HTR-8/SVneo (cell line): ENCODE measurements around the gene MIGA2.

Source experiments
- DNase-seq: peaks from one replicate; pipeline ENCODE4 v3.0.0; 2011; ENCODE audit warnings: low spot score, mixed read lengths; ENCODE audit not compliant: insufficient read length
- FAIRE-seq: peaks from 2 replicates; lab custom pipeline; 2011; peaks lifted over from hg19 to GRCh38; lab: Jason Lieb, UNC

Gene MIGA2

DNA sequence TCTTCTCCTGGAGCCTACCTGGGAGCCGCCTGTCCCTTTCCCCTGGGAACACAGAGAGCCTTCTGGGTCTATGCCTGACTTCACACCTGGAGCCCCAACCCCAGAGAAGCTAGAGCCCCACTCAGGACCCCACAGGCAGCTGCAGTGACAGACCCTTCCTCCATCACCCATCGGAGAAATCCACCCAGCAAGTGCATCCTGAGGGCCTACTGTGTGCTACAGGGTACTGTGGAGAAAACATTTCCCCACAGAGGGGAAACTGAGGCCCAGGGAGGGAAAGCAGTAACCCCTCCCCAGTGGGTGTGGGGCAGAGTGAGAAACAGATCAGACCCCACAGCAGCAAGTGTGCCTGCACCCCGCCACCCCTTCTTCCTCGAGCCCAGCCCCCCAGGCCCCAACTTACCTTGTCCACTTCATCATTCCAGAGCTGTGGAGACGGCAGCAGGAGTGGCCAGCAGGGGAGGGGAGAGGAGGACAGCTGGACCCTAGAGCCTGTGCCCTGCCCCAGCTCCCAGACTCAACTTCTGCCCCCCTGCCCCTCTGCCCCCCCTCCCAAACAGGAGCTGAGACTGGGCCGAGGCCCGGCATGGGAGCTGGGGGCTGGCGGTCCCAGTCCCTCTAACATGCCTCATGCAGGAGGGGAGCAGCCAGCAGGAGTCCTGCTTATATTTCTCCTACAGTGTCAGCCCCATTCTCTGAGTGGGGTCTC is 26.0 kb upstream of the MIGA2 start:
- FAIRE-seq (no peak), DNase-seq (no peak)

DNA sequence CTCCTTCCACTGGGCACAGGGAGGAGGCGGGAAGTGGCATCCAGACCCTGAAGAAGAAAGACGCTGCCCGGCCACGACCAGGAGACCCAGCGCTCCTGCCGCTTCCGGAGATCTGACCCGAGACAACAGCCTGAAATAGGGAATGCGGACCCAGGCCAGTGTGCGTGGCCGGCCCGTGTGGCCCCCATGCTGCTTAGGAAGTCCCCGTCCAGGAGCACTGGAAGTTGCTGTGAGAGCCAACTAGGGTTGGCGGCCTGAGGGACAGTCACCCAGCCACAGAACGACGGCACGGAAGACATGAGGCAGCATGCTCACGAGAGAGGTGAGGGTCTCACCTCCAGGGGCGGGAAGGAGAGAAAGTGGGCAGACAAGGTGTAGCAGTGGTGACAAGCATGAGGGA is 25.3 kb upstream of the MIGA2 start:
- FAIRE-seq (no peak), DNase-seq (no peak)

DNA sequence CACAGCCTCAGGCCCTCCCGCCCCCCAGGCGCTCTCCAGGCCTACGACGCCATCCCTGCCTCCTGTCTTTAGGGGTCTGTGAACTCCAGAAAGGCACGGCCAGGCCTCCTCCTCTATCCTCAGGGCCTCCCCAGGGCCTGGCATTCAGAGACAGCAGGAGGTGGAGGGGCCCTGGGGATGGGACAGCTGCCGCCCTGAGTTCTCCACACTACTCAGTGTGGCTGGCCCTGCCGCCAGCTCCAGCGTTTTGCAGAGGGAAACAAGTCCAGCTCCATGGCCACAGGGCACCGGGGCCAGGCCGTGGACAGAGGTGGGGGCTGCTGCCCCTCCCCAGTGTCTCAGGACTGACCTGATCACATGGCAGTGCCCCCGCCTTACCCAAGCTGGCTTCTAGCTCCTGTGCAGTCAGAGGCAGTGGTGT is 24.7 kb upstream of the MIGA2 start:
- FAIRE-seq (no peak), DNase-seq (no peak)

DNA sequence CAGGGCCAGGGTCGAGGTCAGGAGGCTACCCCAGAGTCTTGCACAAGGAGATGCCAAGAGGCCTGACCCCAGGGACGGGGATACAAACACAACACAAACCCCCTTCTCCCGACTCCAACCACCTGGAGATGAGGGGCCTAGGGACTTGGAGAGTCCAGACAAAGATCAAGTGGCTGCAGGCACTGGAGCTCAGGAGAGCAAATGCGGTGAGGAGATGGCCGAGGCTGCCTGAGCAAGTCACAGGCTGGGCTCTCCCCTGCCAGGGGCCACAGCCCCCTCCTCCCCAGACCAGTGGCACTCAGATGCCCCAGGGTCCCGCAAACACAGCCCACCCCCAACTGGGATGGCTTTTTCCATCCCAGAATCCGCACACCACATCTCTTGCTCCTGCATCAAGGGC is 24.1 kb upstream of the MIGA2 start:
- DNase-seq (no peak), FAIRE-seq (no peak)

DNA sequence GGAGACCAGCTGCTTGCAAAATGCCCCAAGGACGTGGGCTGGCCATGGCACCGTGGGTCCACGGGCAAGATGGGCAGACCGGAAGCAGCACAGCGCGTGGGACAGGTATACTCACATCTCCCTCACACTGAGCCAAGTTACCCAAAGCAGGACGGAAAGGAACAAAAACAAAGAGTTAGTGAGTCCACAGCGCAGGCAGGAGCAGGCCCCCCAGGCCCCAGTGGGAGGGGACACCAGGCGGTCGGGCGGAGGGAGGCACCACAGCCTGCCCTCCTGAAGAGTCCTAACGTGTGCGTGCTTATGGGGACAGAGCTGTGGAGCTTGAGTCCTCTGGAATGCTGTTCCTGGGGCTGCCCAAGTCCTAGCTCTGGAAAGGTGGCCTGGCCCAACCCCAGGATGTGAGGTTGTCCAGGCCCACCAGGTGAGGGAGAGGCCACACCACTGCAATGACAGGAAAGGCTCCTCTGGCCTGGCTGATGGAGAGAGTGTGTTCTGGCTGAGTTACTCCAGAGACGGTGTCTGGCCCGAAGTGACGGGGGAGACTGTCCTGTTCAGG is 23.5 kb upstream of the MIGA2 start:
- no peak for FAIRE-seq
- no peak for DNase-seq

DNA sequence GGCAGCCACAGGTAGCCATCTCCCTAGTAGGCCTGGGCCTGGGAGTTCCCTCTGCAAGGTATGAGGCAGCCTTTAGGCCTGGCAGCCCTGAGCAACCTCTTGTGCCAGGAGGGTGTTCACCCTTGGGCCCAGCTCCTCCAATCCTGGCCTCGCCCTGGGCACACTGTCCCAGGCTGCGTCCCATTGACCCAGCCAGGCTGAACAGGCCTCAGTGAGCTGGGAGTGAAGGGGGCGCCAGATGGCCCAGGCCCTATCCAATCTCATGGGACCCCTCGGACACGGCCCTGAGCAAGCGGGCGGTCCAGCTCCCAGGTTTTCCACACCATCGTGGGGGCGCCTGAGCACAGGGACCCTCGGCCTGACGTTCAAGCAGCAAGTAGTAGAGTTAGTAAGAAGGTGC is 22.8 kb upstream of the MIGA2 start:
- FAIRE-seq: no peak
- no peak for DNase-seq

DNA sequence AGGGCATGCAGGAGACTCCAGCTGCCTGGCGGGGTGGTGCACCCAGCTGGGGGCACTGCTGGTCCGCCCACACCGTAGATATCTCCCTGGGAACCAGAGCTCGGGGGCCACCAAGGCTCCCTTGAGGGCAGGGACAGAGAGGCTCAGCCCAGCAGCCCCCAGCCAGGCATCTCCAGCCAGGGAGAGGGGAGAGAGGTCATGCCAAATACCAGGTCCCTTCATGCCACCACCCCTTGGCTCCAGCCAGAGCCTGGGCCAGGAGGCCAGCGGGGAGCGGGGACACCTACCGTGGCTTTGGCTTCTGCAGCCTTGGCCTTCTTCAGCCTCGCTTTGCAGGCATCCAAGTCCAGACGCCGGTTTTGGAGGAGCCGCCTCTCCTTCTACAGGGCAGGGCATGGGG is 22.3 kb upstream of the MIGA2 start:
- FAIRE-seq: no peak
- no peak for DNase-seq

DNA sequence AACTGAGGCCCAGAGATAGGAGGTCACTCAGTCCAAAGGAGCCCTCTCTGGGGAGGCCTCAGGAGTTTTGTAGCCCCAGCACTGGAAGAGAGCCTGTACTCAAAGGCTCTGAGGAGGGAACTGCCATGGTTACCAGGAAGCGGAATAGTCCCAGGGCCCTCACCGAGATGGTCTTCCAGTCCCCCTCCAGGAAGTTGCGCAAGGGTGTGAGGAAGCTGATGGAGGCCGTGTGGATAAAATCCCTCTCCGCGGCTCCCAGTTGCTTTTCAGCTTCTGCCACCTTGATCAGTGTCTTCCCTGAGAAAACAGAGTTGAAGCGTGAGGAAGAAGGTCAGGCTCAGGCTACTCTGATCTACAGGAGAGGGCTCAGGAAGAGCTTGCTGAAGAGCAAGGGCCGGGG is 21.8 kb upstream of the MIGA2 start:
- DNase-seq (no peak), FAIRE-seq (no peak)

DNA sequence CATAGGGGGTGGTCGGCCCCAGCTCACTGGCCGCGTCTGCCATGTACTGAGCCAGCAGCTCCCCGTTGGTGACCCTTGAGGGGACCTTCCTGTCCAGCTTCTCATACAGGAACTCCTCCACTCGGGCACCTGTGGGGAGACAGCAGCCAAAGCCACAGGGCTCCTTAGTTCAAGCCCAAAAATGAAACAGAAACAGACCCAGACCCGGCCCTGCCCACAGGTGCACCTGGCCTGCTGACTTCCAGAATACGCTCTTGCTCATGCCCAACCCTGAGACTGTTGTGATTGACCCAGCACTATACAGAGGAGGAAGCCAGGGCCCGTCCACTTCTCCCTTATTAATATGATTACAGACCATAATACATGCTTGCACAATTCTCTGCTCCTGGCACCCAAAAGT is 15.3 kb upstream of the MIGA2 start:
- FAIRE-seq: no peak
- no peak for DNase-seq

DNA sequence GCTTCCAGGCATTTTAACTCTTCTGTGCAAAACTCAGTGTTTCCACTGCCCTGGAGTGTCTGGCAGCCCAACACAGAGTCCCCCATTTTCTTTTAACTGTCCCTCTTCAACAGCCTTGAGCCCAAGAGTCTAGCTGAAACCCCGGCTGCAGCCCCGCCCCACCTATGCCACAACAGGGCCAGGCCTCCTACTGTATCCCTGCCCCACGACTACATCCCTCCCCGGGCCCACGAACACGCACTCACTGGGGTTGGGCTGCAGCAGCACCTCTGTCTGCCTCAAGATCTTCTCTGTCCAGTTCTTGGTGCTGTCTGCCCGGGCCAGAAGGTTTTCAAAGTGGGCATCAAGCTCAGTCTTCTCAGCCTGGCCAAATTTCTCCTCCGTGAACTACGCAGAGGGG is 14.4 kb upstream of the MIGA2 start:
- no peak for DNase-seq
- no peak for FAIRE-seq

DNA sequence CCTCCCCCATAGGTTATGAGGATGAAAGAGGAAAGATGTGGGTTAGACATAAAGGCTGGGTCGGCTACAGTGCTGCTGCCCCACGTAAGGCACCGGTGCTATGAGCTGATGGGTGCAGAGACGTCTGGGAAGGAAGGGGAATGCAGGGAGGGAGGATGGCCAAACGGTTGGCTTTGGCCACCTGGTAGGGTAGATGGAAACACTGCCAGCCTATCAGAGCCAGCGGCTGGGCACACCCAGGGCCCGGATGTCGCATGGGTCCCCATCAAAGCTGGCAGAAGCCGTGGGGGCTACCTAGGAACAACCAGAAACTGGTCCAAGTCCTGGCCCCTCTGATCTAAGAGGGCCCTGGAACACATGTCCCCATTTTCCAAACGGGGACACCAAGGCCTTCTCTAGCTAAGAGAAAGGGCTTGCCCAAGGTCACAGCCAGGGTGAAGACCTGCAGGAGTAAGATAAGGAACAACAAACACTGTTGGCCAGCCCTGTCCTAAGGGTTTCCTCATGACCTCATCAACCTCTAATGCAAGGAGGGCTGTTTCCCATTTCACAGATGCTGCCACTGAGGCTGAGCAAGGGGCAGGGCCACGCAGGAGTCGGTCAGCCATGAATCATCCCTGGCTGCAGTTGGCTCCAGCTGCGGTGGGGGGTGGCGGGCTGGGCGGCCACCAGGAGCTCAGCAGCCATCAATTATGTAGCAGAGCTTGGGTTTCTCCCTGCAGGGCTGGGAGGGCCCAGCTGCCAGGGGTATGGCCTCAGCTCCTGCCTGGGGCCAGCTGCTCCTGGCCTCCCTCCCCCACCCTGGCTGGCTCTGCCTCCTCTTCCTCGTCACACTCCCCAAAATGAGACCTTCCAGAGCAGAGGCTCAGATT is 13.2 kb upstream of the MIGA2 start:
- FAIRE-seq (no peak), DNase-seq (no peak)

DNA sequence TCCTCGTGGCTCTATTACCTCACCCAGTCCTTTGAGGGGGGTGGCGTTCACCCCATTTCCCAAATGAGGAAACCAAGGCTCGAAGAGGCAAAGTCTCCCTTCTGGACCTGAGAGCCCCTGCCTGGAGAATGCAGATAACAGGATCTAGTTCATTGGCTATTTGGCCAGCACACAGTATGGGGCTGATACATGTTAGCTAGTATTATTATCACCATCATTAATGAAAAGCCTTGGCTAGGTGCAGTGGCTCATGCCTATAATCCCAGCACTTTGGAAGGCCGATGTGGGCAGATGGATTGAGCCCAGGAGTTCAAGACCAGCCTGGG is 12.6 kb upstream of the MIGA2 start:
- no peak for FAIRE-seq
- DNase-seq: no peak

DNA sequence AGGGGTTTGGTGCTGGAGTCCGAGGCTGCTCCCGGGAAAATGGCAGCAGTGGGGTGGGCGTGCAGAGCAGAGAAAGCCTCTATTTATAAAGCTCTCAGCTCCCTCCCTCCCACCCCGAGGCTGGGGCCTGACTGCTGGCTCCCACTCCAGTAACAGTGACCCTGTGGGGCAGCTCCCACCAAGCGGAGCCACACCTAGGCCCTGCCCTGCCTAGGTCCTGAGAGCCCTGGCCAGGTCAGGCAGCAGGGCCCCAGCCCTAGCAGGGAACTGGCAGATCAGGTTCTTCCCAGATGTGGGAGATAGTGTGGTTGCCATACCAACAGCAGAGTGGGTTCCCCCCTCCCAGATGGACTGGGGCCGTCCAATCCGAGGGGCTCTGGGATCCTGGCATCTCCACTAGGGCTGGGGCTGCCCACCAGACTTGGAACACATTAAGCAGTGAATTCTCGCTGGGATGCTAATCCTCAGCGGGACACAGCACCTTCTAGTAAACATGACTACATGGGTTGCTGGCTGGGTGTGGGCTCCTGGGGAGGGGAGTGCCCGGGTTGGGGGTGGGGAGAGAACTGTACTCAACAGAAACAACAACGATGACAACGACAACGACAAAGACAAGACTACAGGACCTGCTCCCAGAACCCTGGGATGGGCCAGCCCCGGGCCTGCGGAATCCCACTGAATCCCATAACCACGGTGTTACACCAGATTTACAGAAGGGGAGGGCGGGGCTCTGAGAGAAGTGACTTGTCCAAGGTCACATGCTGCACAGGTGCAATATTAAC is 9.8 kb upstream of the MIGA2 start:
- DNase-seq: no peak

DNA sequence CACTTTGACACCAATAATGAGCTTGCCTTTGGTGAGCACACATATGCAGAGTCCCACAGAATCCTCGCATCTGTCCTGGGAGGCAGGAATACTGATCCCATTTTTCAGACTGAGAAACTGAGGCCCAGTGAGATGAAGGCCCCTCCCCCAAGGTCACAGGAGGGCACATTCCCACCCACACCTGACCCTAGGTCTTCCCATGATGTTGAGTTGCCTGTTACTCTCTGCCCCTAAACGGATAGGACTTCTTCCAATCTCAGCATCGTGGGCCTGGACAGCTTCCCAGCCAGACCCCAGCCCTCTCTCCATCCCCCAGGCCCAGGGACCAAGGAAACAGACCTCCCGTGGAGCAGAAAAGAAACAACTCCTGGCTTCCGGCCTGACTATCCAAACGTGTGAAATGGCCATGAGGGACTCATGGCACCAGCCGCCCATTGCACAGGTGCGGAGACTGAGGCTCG is 9.2 kb upstream of the MIGA2 start:
- no peak for DNase-seq
- FAIRE-seq: no peak

More for the DNA sequence above, 9.8 kb upstream of the MIGA2 start:
- FAIRE-seq: no peak

DNA sequence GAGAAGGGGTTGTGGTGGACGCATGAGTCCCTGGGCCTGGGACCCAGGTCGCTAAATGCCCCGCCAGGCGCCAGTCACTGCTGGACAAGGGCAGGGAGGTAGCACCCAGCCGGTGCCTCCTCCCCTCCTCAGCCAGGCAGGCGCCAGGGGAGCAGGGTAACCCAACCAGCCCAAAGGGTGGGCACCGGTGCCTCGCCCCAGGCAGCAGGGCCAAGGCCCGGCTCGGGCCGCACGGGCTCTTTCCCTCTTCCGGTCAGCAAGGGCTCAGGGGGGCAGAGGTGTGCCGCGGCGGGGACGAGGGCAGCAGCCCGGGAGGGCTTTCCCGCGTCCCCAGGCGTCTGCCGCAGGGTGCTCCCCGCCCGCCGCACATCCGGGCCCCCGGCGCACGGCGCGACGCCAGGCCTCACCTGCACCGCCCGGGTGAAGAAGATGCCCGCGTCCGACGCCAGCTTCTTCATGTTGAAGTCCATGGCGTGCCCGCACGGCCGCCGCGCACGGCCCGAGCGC is 8.7 kb upstream of the MIGA2 start:
- no peak for FAIRE-seq
- DNase-seq: no peak

DNA sequence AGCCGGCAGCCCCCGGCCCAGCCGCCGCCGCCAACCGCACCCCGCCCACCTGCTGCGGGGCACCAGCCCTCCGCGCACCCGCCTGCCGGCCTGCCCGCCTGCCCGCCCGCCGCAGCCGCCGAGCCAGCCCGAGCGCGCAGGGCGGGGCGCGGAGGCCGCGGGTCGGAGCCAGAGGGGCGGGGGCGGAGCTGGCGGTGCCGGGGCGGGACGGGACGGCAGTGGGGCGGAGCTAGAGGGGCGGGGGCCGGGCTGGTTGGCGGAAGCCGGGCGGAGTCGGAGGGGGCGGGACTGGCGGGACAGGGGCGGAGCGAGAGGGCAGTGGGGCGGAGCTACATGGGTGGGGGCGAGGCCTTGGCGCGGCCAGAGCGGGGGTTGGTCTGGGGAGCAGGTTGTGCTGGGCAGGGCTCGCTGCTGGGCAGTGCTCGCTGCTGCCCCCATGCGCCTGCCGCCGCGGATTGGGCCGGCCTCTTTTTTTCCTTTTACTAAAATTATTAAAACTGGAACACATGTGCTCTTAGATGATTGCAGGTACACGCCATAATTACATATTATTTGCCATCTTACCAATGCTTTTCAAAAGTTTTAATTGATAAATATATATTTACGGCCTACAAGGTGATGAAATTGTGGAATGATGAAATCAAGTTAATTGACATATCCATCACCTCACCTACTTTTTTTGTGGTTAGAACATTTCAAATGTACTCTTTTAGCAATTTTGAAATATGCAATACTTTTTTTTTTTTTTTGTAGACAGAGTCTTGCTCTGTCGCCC is 8.0 kb upstream of the MIGA2 start, which contains the start of gene SH3GLB2:
Gene SH3GLB2, minus strand, starts transcription at position 140 of the 775 bp plus-strand sequence. CDS start 177 bp downstream, outside the sequence.
- FAIRE-seq (peak; percentile 71), DNase-seq (peak; percentile 91)

DNA sequence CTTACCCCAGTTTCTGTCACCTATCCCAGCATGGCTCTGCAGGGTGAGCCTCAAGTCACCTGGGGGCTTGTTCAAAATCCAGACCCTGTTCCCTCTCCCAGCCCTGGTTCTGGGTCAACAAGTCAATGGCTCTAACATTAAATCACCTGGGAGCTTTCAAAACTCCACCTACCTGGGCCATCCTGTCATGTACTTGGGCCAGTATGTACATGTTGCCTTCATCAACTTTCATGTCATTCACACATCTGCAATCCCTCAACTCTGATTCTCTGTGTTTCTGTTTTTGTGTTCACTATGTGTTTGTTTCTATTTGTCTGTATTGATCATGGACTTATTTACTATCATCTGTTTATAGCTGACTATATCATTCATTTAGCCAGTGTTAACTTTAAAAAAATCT is 6.2 kb upstream of the MIGA2 start:
- FAIRE-seq: no peak

DNA sequence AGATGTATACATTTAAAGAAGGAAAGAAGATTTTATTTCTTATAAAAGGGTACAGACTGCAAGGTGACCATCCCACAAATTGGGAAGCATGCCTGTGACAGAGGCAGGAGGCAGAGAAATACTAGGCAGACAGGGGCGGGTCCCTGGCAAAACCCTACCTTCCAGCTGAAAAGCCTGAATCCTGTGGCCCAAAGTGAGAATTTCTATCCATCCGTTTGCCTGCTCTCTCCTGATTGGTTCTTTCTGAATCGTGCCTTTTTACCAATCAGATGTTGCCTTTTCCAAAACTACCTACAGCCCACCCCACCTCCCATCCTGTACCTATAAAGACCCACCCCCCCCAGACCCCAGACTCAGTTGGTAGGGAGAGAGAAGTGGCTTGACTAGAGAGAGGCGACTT is 4.9 kb upstream of the MIGA2 start:
- FAIRE-seq: no peak

More for the DNA sequence above, 6.2 kb upstream of the MIGA2 start:
- DNase-seq: no peak

DNA sequence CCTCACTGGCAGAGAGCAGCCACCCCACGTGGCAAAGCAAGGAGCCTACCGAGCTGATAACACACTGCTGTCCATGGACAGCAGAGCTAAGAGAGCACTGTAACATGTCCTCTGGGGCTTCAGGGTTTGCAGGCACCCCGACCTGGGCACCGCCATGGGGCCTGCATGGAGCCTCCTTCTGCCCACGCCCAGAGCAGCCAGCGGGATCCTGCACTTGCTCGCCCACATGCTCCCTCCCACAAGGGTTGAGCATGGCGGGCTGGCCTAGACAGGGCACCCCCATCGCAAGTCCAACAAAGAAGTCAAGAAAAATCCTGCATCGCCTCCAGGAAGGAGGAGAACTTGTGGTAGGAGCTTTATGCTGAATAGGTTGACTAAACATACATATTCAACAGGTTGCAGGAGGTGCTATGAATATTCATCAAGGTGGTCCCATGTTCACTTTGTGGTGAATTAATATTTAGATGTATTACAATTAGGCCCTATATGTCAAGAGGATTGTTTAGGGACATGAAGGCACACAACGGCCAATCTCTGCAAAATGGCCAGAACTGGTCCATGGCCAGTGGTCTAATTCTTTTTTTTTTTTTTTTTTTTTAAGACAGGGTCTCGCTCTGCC is 3.8 kb upstream of the MIGA2 start:
- FAIRE-seq: no peak

More for the DNA sequence above, 4.9 kb upstream of the MIGA2 start:
- DNase-seq: no peak

More for the DNA sequence above, 3.8 kb upstream of the MIGA2 start:
- DNase-seq: no peak
